ENCODE measurements around the gene HCN2. TPM values are rescaled to one million over a fixed set of nuclear protein-coding genes. Genes with fewer than 3 reads are reported as not detected.

The HCN2 gene
- total RNA-seq, 2 donors from 2014 or later = 0.29 to 0.64 TPM

DNA sequence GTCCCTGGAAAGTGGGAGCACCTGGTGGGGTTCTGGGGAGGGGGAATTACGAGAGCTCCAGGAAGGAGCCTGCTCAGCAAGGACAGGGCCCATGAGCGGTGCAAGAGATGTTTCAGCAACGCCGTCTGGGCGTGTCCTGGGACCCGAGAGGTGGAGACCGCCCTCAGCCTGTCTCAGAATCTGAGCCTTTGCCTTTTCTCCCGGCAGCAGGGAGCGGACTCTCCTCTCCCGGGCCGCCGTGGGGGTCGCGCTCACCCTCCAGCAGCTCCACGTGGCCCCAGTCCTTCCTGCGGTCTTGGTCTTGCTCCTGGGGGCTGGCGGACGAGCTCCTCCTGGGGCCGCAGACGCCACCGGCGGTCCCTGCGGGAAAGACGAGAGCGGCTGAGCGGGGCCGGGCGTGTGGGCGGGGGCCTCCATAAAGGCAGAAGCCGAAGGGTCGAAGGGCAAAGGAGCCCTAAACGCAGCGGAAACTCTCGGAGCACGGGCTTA, 42.9 kb downstream of the HCN2 start:
- H3K27me3 Mint-ChIP-seq = no peaks in the 10 kb centered on the region
- peak overlapping the region; percentile 82 to 83 for H3K27ac Mint-ChIP-seq
- no peaks in the 10 kb centered on the region for H3K36me3 Mint-ChIP-seq
- no peaks in the 10 kb centered on the region for H3K9me3 Mint-ChIP-seq
- ATAC-seq (peak; percentile 30 to 32), DNase-seq (ENCODE audit: low spot score) (no peak)
- peaks cover 9 to 16% of the 10 kb centered on the region in 2 donors for H3K4me1 Mint-ChIP-seq (ENCODE audit: low read depth in 2 of 2)
- H3K4me3 Mint-ChIP-seq = peak overlapping the region; percentile 91

GRCh38 chr19:633068-633785, 43.5 kb downstream of the HCN2 start, which contains the start of gene POLRMT:
Gene POLRMT (minus strand): TSS chr19:633537. CDS start chr19:633512, 25 bp downstream.
- DNase-seq (ENCODE audit: low spot score) (peak; percentile 98), ATAC-seq (peak; percentile 97 to 98)
- no peaks in the 10 kb centered on the region for H3K36me3 Mint-ChIP-seq
- H3K9me3 Mint-ChIP-seq = no peaks in the 10 kb centered on the region
- no peaks in the 10 kb centered on the region for H3K27me3 Mint-ChIP-seq
- H3K4me1 Mint-ChIP-seq (ENCODE audit: low read depth in 2 of 2) = peaks cover 9 to 16% of the 10 kb centered on the region in 2 donors
- peak within 1 kb of the TSS; percentile 82 to 83 for H3K27ac Mint-ChIP-seq
- H3K4me3 Mint-ChIP-seq = peak within 1 kb of the TSS; percentile 91

DNA sequence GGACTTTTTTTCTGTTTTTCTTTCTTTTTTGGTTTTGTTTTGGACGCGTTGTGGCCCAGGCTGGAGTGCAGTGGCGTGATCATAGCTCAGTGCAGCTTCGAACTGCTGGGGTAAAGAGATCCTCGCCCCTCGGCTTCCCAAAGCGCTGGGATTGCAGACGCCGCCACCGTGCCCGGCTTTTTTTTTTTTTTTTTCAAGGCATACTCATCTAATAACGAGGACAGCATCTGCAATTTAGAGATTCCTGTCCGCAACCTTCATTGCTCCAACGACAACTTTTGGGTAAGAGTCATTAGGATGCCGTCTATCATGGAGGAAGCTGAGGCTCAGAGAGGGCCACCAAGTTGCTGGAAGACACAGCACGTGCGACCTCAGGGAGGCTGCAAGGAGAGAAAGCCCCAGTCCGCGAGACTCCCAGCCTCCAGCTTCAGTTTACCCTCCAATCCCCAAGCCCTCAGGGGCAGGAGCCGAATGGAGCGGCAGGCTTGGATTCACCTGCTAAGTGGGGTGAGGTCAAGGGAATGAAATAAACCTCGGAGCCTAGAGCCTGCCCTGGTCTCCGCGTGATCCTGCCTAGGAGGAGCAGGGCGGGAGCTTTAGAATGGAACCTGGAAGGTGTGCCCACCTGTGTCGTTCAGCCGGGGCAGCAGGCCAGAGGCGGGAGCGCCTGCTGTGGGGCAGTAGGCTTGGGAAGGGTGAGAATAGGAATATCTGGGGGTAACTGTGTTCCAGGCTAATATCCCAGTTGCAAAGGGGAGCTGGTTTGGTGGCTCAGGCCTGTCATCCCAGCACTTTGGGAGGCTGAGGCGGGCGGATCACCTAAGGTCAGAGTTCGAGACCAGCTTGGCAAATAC, 44.3 kb downstream of the HCN2 start:
- ATAC-seq (no peak), DNase-seq (ENCODE audit: low spot score) (no peak)
- Mint-ChIP-seq H3K36me3 (no peaks in the 10 kb centered on the region), H3K4me3 (peak overlapping the region; percentile 91), H3K4me1 (ENCODE audit: low read depth in 2 of 2) (peaks cover 9 to 16% of the 10 kb centered on the region in 2 donors), H3K27me3 (no peaks in the 10 kb centered on the region), H3K9me3 (no peaks in the 10 kb centered on the region), H3K27ac (peak overlapping the region; percentile 82 to 83)

- Mint-ChIP-seq H3K9me3 (no peaks in the 10 kb centered on the region), H3K4me1 (ENCODE audit: low read depth in 2 of 2) (peaks cover 15 to 21% of the 10 kb centered on the region in 2 donors), H3K36me3 (no peaks in the 10 kb centered on the region), H3K4me3 (no peak overlapping the region), H3K27me3 (no peaks in the 10 kb centered on the region), H3K27ac (no peak overlapping the region)
- no peak for ATAC-seq
- DNase-seq (ENCODE audit: low spot score) = no peak
Observed at GRCh38 chr19:634975-635652, 45.4 kb downstream of the HCN2 start.

- Mint-ChIP-seq H3K9me3 (no peaks in the 10 kb centered on the region), H3K4me3 (peak overlapping the region; percentile 80), H3K4me1 (ENCODE audit: low read depth in 2 of 2) (peaks cover 10 to 12% of the 10 kb centered on the region in 2 donors), H3K27me3 (no peaks in the 10 kb centered on the region), H3K27ac (peak overlapping the region in 1 of 2 donors; percentile 60), H3K36me3 (no peaks in the 10 kb centered on the region)
- DNase-seq (ENCODE audit: low spot score) (no peak), ATAC-seq (no peak)
Observed at GRCh38 chr19:638906-639252, 49.2 kb downstream of the HCN2 start.

DNA sequence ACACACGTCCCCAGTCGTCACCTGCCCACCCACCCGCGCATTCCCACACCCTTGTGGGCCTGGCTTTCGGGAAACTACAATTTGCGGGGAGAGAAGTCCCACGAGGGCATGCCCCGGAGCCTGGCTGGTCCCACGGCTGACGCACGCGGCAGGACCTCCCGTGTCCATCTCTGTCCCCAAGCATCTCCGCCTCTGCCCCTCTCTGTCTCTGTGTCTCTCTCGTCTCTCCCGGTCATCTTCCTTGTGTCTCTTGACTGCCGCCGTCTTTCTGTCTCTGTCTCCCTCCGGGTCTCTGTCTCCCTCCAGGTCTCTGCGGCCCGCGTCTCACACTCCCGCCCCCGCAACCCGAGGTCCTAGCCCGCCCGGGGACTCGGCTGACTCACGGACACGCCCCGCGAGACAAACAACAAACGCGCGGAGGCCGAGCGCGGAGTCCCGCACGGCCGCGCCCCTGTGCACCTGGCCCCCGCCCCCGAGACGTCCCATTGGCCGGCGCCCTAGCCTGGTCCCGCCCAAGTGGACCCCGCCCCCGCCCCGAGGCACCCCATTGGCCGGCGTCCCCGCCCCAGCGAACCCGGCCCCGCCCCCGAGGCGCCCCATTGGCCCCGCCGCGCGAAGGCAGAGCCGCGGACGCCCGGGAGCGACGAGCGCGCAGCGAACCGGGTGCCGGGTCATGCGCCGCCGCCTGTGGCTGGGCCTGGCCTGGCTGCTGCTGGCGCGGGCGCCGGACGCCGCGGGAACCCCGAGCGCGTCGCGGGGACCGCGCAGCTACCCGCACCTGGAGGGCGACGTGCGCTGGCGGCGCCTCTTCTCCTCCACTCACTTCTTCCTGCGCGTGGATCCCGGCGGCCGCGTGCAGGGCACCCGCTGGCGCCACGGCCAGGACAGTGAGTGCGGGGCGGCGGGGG, 49.8 kb downstream of the HCN2 start, which contains the start of gene FGF22:
FGF22 (plus strand) TSS at position 627 of the 908 bp plus-strand sequence; CDS start at position 674, 47 bp downstream.
- H3K4me1 Mint-ChIP-seq (ENCODE audit: low read depth in 2 of 2) = peaks cover 6 to 10% of the 10 kb centered on the region in 2 donors
- H3K36me3 Mint-ChIP-seq = no peaks in the 10 kb centered on the region
- H3K27ac Mint-ChIP-seq = peak within 1 kb of the TSS in 1 of 2 donors; percentile 60
- no peaks in the 10 kb centered on the region for H3K27me3 Mint-ChIP-seq
- peak within 1 kb of the TSS; percentile 80 for H3K4me3 Mint-ChIP-seq
- DNase-seq (ENCODE audit: low spot score) = peak; percentile 96
- peak; percentile 97 to 98 for ATAC-seq
- H3K9me3 Mint-ChIP-seq = no peaks in the 10 kb centered on the region

DNA sequence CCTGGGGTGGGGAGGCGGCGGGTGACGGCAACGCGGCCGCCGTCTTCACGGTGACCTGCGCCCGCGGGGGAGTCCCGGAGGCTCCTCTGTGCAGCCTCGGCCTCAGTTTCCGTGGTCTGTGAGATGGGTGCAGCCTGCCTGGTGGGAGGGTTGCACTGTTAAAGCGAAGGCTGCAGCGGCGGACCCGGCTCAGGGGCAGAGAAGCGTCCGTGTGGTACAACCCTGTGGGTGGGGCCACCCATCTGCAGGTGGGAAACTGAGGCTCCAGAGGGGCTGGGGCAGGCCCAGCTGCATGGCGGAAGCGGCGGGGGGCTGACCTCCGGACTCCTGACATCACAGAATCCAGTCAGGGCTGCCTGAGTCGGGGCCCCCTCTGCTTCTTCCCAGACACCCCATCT, 50.5 kb downstream of the HCN2 start:
- Mint-ChIP-seq H3K9me3 (no peaks in the 10 kb centered on the region), H3K36me3 (no peaks in the 10 kb centered on the region), H3K4me1 (ENCODE audit: low read depth in 2 of 2) (peaks cover 6 to 10% of the 10 kb centered on the region in 2 donors), H3K27me3 (no peaks in the 10 kb centered on the region), H3K4me3 (no peak overlapping the region), H3K27ac (no peak overlapping the region)
- ATAC-seq = no peak
- DNase-seq (ENCODE audit: low spot score) = no peak

GRCh38 chr19:640606-641189, 51.0 kb downstream of the HCN2 start:
- H3K27ac Mint-ChIP-seq = no peak overlapping the region
- no peaks in the 10 kb centered on the region for H3K36me3 Mint-ChIP-seq
- H3K9me3 Mint-ChIP-seq = no peaks in the 10 kb centered on the region
- no peak overlapping the region for H3K4me3 Mint-ChIP-seq
- H3K4me1 Mint-ChIP-seq (ENCODE audit: low read depth in 2 of 2) = peaks cover 6 to 10% of the 10 kb centered on the region in 2 donors
- H3K27me3 Mint-ChIP-seq = no peaks in the 10 kb centered on the region
- no peak for DNase-seq (ENCODE audit: low spot score)
- ATAC-seq = no peak

GRCh38 chr19:641702-642101, 52.0 kb downstream of the HCN2 start:
- Mint-ChIP-seq H3K27ac (no peak overlapping the region), H3K27me3 (no peaks in the 10 kb centered on the region), H3K9me3 (no peaks in the 10 kb centered on the region), H3K4me3 (no peak overlapping the region), H3K4me1 (ENCODE audit: low read depth in 2 of 2) (peaks cover 6 to 10% of the 10 kb centered on the region in 2 donors), H3K36me3 (no peaks in the 10 kb centered on the region)
- no peak for ATAC-seq
- no peak for DNase-seq (ENCODE audit: low spot score)

DNA sequence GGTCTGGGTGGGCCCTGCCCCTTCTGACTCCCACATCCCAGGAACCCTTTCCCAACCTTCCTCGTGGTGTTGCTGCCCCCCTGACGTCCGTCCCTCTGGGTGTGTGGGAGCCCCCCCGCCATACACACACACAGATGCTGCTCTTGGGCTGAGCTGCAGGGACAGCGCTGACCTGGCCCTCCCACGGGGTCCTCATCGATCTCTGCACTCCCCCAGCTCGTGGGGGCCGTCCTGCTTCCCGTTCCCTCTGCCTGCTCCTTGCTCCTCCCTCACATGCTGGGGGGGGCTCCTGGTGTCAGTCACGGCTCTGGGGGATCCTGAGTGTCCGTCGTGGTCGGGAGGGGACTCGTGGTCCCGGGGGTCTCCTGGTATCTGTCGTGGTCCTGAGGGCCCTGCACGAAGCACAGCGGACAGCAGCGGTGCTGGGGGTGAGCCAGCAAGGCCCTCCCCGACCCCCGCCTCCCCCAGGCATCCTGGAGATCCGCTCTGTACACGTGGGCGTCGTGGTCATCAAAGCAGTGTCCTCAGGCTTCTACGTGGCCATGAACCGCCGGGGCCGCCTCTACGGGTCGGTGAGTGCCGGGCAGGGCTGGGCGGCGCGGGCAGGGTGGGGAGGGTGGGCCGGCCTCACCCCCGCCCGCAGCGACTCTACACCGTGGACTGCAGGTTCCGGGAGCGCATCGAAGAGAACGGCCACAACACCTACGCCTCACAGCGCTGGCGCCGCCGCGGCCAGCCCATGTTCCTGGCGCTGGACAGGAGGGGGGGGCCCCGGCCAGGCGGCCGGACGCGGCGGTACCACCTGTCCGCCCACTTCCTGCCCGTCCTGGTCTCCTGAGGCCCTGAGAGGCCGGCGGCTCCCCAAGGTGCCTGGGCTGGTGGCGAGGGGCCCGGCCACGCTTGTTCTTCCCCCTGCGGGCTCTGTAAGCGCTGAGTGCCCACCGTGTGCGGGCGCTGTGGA, 53.4 kb downstream of the HCN2 start:
- no peak for DNase-seq (ENCODE audit: low spot score)
- Mint-ChIP-seq H3K27me3 (no peaks in the 10 kb centered on the region), H3K36me3 (no peaks in the 10 kb centered on the region), H3K9me3 (no peaks in the 10 kb centered on the region), H3K4me3 (no peak overlapping the region), H3K4me1 (ENCODE audit: low read depth in 2 of 2) (peaks cover 6 to 7% of the 10 kb centered on the region in 2 donors), H3K27ac (no peak overlapping the region)
- no peak for ATAC-seq

DNA sequence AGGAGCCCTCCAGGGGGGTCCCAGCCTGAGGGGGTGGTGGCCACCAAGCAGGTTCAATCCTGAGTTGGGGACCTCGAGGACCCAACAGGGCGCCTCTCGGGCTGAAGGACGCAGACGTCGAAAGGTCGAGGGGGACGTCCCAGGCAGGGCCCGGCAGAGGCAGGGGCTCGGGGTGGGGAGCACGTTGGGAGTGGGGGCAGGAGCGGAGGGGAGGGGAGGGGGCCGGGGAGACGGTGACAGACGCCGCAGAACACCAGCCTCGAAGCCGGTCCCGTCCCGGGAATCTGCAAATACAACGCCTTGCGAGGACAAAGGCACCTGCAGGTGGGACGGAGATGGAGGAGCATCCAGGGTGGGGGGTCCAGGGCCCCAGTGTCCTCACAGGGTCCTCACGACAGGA, 54.1 kb downstream of the HCN2 start:
- Mint-ChIP-seq H3K9me3 (no peaks in the 10 kb centered on the region), H3K36me3 (no peaks in the 10 kb centered on the region), H3K4me3 (no peak overlapping the region), H3K4me1 (ENCODE audit: low read depth in 2 of 2) (peaks cover 6 to 7% of the 10 kb centered on the region in 2 donors), H3K27me3 (no peaks in the 10 kb centered on the region), H3K27ac (no peak overlapping the region)
- ATAC-seq (no peak), DNase-seq (ENCODE audit: low spot score) (no peak)

DNA sequence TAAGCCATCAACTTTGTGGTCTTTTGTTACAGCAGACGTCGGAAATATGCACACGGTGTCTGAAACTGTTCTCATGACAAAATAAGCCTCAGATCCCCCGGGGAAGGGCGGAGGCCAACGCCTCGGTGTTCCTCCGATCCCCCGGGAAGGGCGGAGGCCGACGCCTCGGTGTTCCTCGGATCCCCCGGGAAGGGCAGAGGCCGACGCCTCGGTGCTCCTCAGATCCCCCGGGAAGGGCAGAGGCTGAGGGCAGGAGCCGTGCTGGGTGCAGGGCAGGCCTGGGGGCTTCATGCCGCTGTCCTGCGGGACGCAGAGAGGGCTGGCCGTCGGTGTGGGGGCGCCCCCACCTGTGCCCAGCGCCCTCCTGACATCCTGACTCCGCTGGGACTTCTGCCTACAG, 54.7 kb downstream of the HCN2 start:
- H3K27me3 Mint-ChIP-seq = no peaks in the 10 kb centered on the region
- ATAC-seq (no peak), DNase-seq (ENCODE audit: low spot score) (no peak)
- no peaks in the 10 kb centered on the region for H3K9me3 Mint-ChIP-seq
- H3K4me1 Mint-ChIP-seq (ENCODE audit: low read depth in 2 of 2) = peaks cover 2 to 4% of the 10 kb centered on the region in 2 donors
- H3K4me3 Mint-ChIP-seq = no peak overlapping the region
- no peak overlapping the region for H3K27ac Mint-ChIP-seq
- H3K36me3 Mint-ChIP-seq = no peaks in the 10 kb centered on the region
